ENCODE measurements around the gene ZBTB7B.

GRCh38 chr1:154955039-154955717, 47.4 kb upstream of the ZBTB7B start:
- TF ChIP-seq TCF12 (IDR thresholded peaks at IDR 0.05; ENCODE audit: low read depth) (no peak), CREB1 (IDR thresholded peaks at IDR 0.05; ENCODE audit: low read depth) (no peak), YY1 (IDR thresholded peaks at IDR 0.05; ENCODE audit: low read depth) (no peak), RAD21 (IDR thresholded peaks at IDR 0.05; ENCODE audit: low read depth) (no peak), FOXM1 (IDR thresholded peaks at IDR 0.05; ENCODE audit: borderline replicate concordance, low read depth) (no peak), NFIC (IDR thresholded peaks at IDR 0.05) (no peak), CEBPB (IDR thresholded peaks at IDR 0.05) (no peak), EP300 (IDR thresholded peaks at IDR 0.05; ENCODE audit: borderline replicate concordance) (no peak), ZBTB7A (IDR thresholded peaks at IDR 0.05; ENCODE audit: low read depth) (no peak), EGR1 (IDR thresholded peaks at IDR 0.05) (no peak), TAF1 (IDR thresholded peaks at IDR 0.05; ENCODE audit: low read depth) (no peak)
- TF ChIP-seq, protein P1, sequence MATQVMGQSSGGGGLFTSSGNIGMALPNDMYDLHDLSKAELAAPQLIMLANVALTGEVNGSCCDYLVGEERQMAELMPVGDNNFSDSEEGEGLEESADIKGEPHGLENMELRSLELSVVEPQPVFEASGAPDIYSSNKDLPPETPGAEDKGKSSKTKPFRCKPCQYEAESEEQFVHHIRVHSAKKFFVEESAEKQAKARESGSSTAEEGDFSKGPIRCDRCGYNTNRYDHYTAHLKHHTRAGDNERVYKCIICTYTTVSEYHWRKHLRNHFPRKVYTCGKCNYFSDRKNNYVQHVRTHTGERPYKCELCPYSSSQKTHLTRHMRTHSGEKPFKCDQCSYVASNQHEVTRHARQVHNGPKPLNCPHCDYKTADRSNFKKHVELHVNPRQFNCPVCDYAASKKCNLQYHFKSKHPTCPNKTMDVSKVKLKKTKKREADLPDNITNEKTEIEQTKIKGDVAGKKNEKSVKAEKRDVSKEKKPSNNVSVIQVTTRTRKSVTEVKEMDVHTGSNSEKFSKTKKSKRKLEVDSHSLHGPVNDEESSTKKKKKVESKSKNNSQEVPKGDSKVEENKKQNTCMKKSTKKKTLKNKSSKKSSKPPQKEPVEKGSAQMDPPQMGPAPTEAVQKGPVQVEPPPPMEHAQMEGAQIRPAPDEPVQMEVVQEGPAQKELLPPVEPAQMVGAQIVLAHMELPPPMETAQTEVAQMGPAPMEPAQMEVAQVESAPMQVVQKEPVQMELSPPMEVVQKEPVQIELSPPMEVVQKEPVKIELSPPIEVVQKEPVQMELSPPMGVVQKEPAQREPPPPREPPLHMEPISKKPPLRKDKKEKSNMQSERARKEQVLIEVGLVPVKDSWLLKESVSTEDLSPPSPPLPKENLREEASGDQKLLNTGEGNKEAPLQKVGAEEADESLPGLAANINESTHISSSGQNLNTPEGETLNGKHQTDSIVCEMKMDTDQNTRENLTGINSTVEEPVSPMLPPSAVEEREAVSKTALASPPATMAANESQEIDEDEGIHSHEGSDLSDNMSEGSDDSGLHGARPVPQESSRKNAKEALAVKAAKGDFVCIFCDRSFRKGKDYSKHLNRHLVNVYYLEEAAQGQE (IDR thresholded peaks at IDR 0.05; ENCODE audit: low read depth), result no peak

Data from Ishikawa (cell line).